ENCODE data around the gene ECHS1. TPM values are rescaled to one million over a fixed set of nuclear protein-coding genes. Genes with fewer than 3 reads are reported as not detected.

Gene ECHS1
- total and polyA plus RNA-seq, 8 donors, result 71.0 to 87.1 (median 76.7) TPM

DNA sequence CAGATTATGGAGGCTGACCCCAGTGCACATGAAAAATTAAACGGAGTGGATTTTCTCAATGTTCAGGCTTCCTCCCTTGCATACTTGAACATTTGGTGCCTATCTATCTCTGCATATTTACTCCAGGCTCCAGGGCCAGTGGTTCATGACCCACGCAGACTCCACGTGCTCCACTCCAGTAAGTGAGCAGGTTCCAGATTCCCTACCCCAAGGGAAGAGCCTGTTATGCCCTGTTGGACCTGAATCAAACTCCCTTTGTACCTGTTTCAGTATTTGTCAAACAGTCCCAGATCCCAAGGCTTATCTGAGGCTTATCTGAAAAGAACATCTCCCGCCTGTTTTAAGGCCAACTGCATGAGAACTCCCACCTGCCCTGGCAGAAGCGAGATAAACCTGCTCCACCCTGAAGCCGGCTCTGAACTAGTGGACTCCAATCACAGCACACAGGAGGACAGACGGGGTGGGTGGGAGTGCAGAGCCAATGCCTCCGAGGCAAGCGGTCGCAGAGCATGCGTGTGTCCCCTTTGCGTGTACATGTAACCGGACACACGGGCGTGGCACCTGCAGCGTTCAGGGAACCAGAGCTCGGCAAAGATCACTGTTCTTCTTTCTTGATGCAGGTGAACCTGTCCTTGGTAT lies 13.1 kb downstream of the ECHS1 start:
- TF ChIP-seq, protein P1, sequence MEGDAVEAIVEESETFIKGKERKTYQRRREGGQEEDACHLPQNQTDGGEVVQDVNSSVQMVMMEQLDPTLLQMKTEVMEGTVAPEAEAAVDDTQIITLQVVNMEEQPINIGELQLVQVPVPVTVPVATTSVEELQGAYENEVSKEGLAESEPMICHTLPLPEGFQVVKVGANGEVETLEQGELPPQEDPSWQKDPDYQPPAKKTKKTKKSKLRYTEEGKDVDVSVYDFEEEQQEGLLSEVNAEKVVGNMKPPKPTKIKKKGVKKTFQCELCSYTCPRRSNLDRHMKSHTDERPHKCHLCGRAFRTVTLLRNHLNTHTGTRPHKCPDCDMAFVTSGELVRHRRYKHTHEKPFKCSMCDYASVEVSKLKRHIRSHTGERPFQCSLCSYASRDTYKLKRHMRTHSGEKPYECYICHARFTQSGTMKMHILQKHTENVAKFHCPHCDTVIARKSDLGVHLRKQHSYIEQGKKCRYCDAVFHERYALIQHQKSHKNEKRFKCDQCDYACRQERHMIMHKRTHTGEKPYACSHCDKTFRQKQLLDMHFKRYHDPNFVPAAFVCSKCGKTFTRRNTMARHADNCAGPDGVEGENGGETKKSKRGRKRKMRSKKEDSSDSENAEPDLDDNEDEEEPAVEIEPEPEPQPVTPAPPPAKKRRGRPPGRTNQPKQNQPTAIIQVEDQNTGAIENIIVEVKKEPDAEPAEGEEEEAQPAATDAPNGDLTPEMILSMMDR (IDR thresholded peaks at IDR 0.05), result no peak
- intact Hi-C loops (cut with DNase I), result no loop called here
- DNase-seq (no peak), ATAC-seq (no peak)
- H3K4me3 ChIP-seq, result no peak overlapping the region
- no peaks in the 10 kb centered on the region for H3K9me3 ChIP-seq
- peaks cover 0 to 14% of the 10 kb centered on the region in 2 donors for H3K27me3 ChIP-seq
- peaks cover 0 to 39% of the 10 kb centered on the region in 2 donors for H3K36me3 ChIP-seq
- peaks cover 6 to 15% of the 10 kb centered on the region in 2 donors for H3K4me1 ChIP-seq
- no peak overlapping the region for H3K27ac ChIP-seq

GRCh38 chr10:133359554-133359971 lies 13.6 kb downstream of the ECHS1 start:
- H3K4me3 ChIP-seq, result no peak overlapping the region
- H3K4me1 ChIP-seq, result peaks cover 6 to 15% of the 10 kb centered on the region in 2 donors
- H3K9me3 ChIP-seq, result no peaks in the 10 kb centered on the region
- peaks cover 0 to 14% of the 10 kb centered on the region in 2 donors for H3K27me3 ChIP-seq
- peaks cover 0 to 38% of the 10 kb centered on the region in 2 donors for H3K36me3 ChIP-seq
- ATAC-seq (no peak), DNase-seq (no peak)
- H3K27ac ChIP-seq, result no peak overlapping the region
- intact Hi-C loops (cut with DNase I), result no loop called here
- TF ChIP-seq, protein P1 (IDR thresholded peaks at IDR 0.05), result no peak

DNA sequence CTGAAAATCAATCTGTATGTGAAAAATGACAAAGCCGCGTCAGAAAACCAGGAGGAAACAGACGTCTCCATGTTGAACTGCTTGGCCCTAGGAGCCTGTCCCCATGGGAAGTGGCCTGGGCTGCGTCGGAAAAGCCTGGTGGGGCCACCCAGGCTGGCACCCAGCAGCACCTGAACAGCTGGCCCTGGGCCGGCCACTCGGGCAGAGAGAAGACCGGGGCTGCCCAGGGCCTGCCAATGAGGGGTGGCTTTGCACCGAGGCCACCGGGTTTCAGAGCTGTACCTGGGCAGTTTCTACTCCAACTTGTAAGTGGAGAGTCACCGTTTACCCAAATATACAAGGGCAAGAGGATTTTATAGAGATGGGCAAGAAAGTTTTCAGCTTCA lies 14.2 kb downstream of the ECHS1 start:
- DNase-seq (no peak), ATAC-seq (no peak)
- intact Hi-C loops (cut with DNase I), result no loop called here
- Histone ChIP-seq H3K36me3 (peaks cover 0 to 32% of the 10 kb centered on the region in 2 donors), H3K9me3 (no peaks in the 10 kb centered on the region), H3K4me3 (no peak overlapping the region), H3K4me1 (peaks cover 6 to 15% of the 10 kb centered on the region in 2 donors), H3K27me3 (peaks cover 0 to 14% of the 10 kb centered on the region in 2 donors), H3K27ac (no peak overlapping the region)
- TF ChIP-seq, protein P1 (IDR thresholded peaks at IDR 0.05), result no peak

- TF ChIP-seq, protein P1 (IDR thresholded peaks at IDR 0.05), result no peak
- DNase-seq (peak in 2 of 4 donors; percentile 53 to 83), ATAC-seq (no peak)
- Histone ChIP-seq H3K27me3 (peaks cover 0 to 14% of the 10 kb centered on the region in 2 donors), H3K4me1 (peaks cover 6 to 15% of the 10 kb centered on the region in 2 donors), H3K27ac (no peak overlapping the region), H3K4me3 (no peak overlapping the region), H3K9me3 (no peaks in the 10 kb centered on the region), H3K36me3 (peaks cover 0 to 27% of the 10 kb centered on the region in 2 donors)
- intact Hi-C loops (cut with DNase I), result no loop called here
Measured at GRCh38 chr10:133358162-133358924, 14.8 kb downstream of the ECHS1 start.
